Prostate gland (tissue), 2 donors: Measurements from ENCODE around the gene ERVMER34-1.

Experiments
- CTCF ChIP-seq, 4 experiments: fragments of 200-600 bp in 2 of 4; fragments of 450-650 bp in 2 of 4; sonication (generic) in 2 of 4; IDR thresholded peaks; 1 replicate in 3 of 4; 2 replicates in 1 of 4; pipeline ENCODE4 v1.5.1; 2016 to 2019; ENCODE audit warnings: antibody characterized with exemption in 4 of 4, mild to moderate bottlenecking in 2 of 4, moderate library complexity in 2 of 4
- POLR2A ChIP-seq: fragments of 450-650 bp; IDR thresholded peaks from one replicate; pipeline ENCODE4 v1.6.1; 2016; ENCODE audit warnings: antibody characterized with exemption, mild to moderate bottlenecking
- POLR2AphosphoS5 ChIP-seq: sonication (generic); formaldehyde crosslinking; IDR thresholded peaks from one replicate; pipeline ENCODE4 v1.6.1; 2017; ENCODE audit warnings: antibody characterized with exemption

- TF ChIP-seq CTCF (IDR thresholded peaks at IDR 0.05) (no peak), POLR2A (no peak), POLR2AphosphoS5 (no peak)
Observed at GRCh38 chr4:52791936-52792335, 40.7 kb upstream of the ERVMER34-1 start.
